GM23338 (cell line): Measurements from ENCODE around the gene CDKL4. TPM values are rescaled to one million over a fixed set of nuclear protein-coding genes. Genes with fewer than 3 reads are reported as not detected.

ENCODE experiments used
- ATAC-seq: fragments of 200-7000 bp; cut with Tn5 transposase; 3 replicates; pipeline ENCODE4 v1.9.1; 2020
- DNase-seq: peaks from one replicate; pipeline ENCODE4 v3.0.0-alpha.2; 2015; ENCODE audit warnings: low spot score
- H2AFZ ChIP-seq: fragments of 200-600 bp; sonication (generic); 2 replicates; pipeline ENCODE4 v1.8.0; 2016; ENCODE audit warnings: antibody characterized with exemption, mild to moderate bottlenecking, moderate library complexity
- H3F3A ChIP-seq: fragments of 200-600 bp; sonication (generic); replicated peaks from 2 replicates; pipeline ENCODE4 v1.8.0; 2017; ENCODE audit warnings: antibody characterized with exemption, mixed run types, low read depth
- H3K27ac ChIP-seq: fragments of 200-600 bp; sonication (generic); 2 replicates; pipeline ENCODE4 v1.6.1; 2016; ENCODE audit warnings: low read depth
- H3K27me3 ChIP-seq: fragments of 200-600 bp; sonication (generic); 2 replicates; pipeline ENCODE4 v1.8.0; 2016; ENCODE audit warnings: mild to moderate bottlenecking, mixed run types, moderate library complexity; ENCODE audit not compliant: insufficient read depth
- H3K36me3 ChIP-seq: fragments of 200-600 bp; sonication (generic); 2 replicates; pipeline ENCODE4 v1.8.0; 2016; ENCODE audit warnings: mild to moderate bottlenecking; ENCODE audit not compliant: insufficient read depth
- H3K4me1 ChIP-seq: fragments of 200-600 bp; sonication (generic); 2 replicates; pipeline ENCODE4 v1.8.0; 2016; ENCODE audit warnings: mild to moderate bottlenecking, moderate library complexity; ENCODE audit not compliant: insufficient read depth
- H3K4me2 ChIP-seq: fragments of 200-600 bp; sonication (generic); 2 replicates; pipeline ENCODE4 v1.7.1; 2017; ENCODE audit warnings: mixed run types
- H3K4me3 ChIP-seq: fragments of 200-600 bp; sonication (generic); 2 replicates; pipeline ENCODE4 v1.6.1; 2016; ENCODE audit warnings: mixed run types
- H3K79me2 ChIP-seq: fragments of 200-600 bp; sonication (generic); replicated peaks from 2 replicates; pipeline ENCODE4 v1.8.0; 2017; ENCODE audit warnings: mild to moderate bottlenecking; ENCODE audit not compliant: insufficient read depth
- H3K9me2 ChIP-seq: fragments of 200-600 bp; sonication (generic); 2 replicates; pipeline ENCODE4 v1.8.0; 2017; ENCODE audit not compliant: insufficient read depth
- H4K20me1 ChIP-seq: fragments of 200-600 bp; sonication (generic); replicated peaks from 2 replicates; pipeline ENCODE4 v1.8.0; 2017; ENCODE audit warnings: mild to moderate bottlenecking; ENCODE audit not compliant: insufficient read depth
- H3K27ac Mint-ChIP-seq: 2 replicates; pipeline ENCODE4 v1.8.0; 2020; ENCODE audit warnings: inconsistent platforms, mild to moderate bottlenecking, moderate library complexity, mixed read lengths
- H3K27me3 Mint-ChIP-seq: 3 replicates; pipeline ENCODE4 v1.8.0; 2022; ENCODE audit warnings: low read depth, mild to moderate bottlenecking, moderate library complexity, mixed read lengths, inconsistent platforms; ENCODE audit not compliant: insufficient read depth, poor library complexity
- H3K36me3 Mint-ChIP-seq: 3 replicates; pipeline ENCODE4 v1.8.0; 2021; ENCODE audit warnings: low read depth, mild to moderate bottlenecking, inconsistent platforms, moderate library complexity, mixed read lengths
- H3K4me1 Mint-ChIP-seq: 3 replicates; pipeline ENCODE4 v1.8.0; 2020; ENCODE audit warnings: mild to moderate bottlenecking, inconsistent platforms, mixed read lengths
- H3K4me3 Mint-ChIP-seq: 3 replicates; pipeline ENCODE4 v1.8.0; 2021; ENCODE audit warnings: moderate library complexity, mild to moderate bottlenecking, inconsistent platforms, mixed read lengths
- H3K9me3 Mint-ChIP-seq: 3 replicates; pipeline ENCODE4 v1.8.0; 2020; ENCODE audit warnings: moderate library complexity, mild to moderate bottlenecking, inconsistent platforms, mixed read lengths
- CREB1 ChIP-seq: fragments of 250-450 bp; sonication (Bioruptor Pico); IDR thresholded peaks from 2 replicates; pipeline ENCODE4 v1.5.0; 2020; ENCODE audit warnings: low read depth, mild to moderate bottlenecking, moderate library complexity
- EZH2 ChIP-seq: fragments of 200-600 bp; sonication (generic); IDR thresholded peaks from one replicate; pipeline ENCODE4 v1.8.0; 2017; ENCODE audit warnings: antibody characterized with exemption, mild to moderate bottlenecking, low read depth; ENCODE audit not compliant: unreplicated experiment
- EZH2phosphoT487 ChIP-seq: fragments of 200-600 bp; sonication (generic); IDR thresholded peaks from one replicate; pipeline ENCODE4 v1.8.1; 2018; ENCODE audit warnings: antibody characterized with exemption; ENCODE audit not compliant: unreplicated experiment
- JUNB ChIP-seq: IDR thresholded peaks from one replicate; pipeline ENCODE4 v1.6.1; 2016; ENCODE audit warnings: antibody characterized with exemption; ENCODE audit not compliant: unreplicated experiment
- NANOG ChIP-seq: IDR thresholded peaks from 2 replicates; pipeline ENCODE4 v1.6.1; 2016; ENCODE audit warnings: antibody characterized with exemption, borderline replicate concordance
- POLR2AphosphoS5 ChIP-seq: IDR thresholded peaks from 2 replicates; pipeline ENCODE4 v1.6.1; 2016; ENCODE audit warnings: antibody characterized with exemption, low read depth
- STAT1 ChIP-seq: IDR thresholded peaks from one replicate; pipeline ENCODE4 v1.6.1; 2016; ENCODE audit warnings: antibody characterized with exemption; ENCODE audit not compliant: unreplicated experiment
- ZNF114 ChIP-seq: fragments of 250-450 bp; sonication (Bioruptor Pico); IDR thresholded peaks from 2 replicates; pipeline ENCODE4 v1.5.0; 2020; ENCODE audit warnings: mild to moderate bottlenecking, moderate library complexity
- polyA plus RNA-seq: library from polyadenylated mRNA; unstranded; fragments of >200 nt; fragmentation: Nextera tagmentation; extraction: Ambion mirVana; gene quantifications from 2 replicates; pipeline ENCODE4 v1.2.1, GENCODE V29; 2016
- total RNA-seq: library from RNA; depleted of rRNA; stranded (reverse); fragments of >200 nt; shearing (Covaris generic); gene quantifications from 2 replicates; pipeline ENCODE4 v1.2.3, GENCODE V29; 2014
- TF ChIP-seq, protein P1 (sequence below): IDR thresholded peaks from one replicate; pipeline ENCODE4 v1.6.1; 2018; ENCODE audit warnings: antibody characterized with exemption; ENCODE audit not compliant: unreplicated experiment
- TF ChIP-seq, protein P2 (sequence below): IDR thresholded peaks from 2 replicates; pipeline ENCODE4 v1.6.1; 2016; ENCODE audit warnings: antibody characterized with exemption
- TF ChIP-seq, protein P3 (sequence below), 2 experiments: fragments of 200-600 bp in 1 of 2; sonication (generic) in 1 of 2; conservative IDR thresholded peaks; 2 replicates each; pipeline versions ENCODE4 v1.5.1 to v1.6.1; 2016 to 2017; ENCODE audit warnings: antibody characterized with exemption in 2 of 2, low read depth in 2 of 2, mild to moderate bottlenecking in 2 of 2, moderate library complexity in 1 of 2

The CDKL4 gene
- total and polyA plus RNA-seq, 2 experiments from 2014 or later = 0.24 TPM; not detected in 1

DNA sequence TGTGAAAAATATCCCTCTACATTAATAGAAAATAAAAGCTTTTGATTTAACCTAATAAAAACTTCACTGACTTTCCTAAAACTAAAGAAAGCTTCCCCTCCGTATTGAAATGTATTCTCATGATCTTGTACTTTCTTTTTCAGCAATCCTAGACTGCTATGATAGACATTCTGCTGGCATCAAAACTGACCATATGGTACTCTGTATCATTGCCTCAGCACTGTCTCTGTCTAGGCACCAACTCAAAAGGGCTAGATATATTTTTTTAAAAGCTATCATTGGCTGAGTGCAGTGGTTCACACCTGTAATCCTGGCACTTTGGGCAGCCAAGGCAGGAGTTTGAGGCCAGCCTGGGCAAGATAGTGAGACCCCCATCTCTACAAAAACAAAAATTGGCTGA lies 32.9 kb downstream of the CDKL4 start (continued):
- TF ChIP-seq, protein P1, sequence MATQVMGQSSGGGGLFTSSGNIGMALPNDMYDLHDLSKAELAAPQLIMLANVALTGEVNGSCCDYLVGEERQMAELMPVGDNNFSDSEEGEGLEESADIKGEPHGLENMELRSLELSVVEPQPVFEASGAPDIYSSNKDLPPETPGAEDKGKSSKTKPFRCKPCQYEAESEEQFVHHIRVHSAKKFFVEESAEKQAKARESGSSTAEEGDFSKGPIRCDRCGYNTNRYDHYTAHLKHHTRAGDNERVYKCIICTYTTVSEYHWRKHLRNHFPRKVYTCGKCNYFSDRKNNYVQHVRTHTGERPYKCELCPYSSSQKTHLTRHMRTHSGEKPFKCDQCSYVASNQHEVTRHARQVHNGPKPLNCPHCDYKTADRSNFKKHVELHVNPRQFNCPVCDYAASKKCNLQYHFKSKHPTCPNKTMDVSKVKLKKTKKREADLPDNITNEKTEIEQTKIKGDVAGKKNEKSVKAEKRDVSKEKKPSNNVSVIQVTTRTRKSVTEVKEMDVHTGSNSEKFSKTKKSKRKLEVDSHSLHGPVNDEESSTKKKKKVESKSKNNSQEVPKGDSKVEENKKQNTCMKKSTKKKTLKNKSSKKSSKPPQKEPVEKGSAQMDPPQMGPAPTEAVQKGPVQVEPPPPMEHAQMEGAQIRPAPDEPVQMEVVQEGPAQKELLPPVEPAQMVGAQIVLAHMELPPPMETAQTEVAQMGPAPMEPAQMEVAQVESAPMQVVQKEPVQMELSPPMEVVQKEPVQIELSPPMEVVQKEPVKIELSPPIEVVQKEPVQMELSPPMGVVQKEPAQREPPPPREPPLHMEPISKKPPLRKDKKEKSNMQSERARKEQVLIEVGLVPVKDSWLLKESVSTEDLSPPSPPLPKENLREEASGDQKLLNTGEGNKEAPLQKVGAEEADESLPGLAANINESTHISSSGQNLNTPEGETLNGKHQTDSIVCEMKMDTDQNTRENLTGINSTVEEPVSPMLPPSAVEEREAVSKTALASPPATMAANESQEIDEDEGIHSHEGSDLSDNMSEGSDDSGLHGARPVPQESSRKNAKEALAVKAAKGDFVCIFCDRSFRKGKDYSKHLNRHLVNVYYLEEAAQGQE = no peak
- no peak for TF ChIP-seq NANOG
- TF ChIP-seq POLR2AphosphoS5 = no peak
- TF ChIP-seq JUNB = no peak
- TF ChIP-seq, protein P2, sequence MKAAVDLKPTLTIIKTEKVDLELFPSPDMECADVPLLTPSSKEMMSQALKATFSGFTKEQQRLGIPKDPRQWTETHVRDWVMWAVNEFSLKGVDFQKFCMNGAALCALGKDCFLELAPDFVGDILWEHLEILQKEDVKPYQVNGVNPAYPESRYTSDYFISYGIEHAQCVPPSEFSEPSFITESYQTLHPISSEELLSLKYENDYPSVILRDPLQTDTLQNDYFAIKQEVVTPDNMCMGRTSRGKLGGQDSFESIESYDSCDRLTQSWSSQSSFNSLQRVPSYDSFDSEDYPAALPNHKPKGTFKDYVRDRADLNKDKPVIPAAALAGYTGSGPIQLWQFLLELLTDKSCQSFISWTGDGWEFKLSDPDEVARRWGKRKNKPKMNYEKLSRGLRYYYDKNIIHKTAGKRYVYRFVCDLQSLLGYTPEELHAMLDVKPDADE = no peak
- no peak for TF ChIP-seq ZNF114
- TF ChIP-seq EZH2phosphoT487 = no peak
- no peak for TF ChIP-seq CREB1 (CRISPR knock-in tag)
- TF ChIP-seq, protein P3, sequence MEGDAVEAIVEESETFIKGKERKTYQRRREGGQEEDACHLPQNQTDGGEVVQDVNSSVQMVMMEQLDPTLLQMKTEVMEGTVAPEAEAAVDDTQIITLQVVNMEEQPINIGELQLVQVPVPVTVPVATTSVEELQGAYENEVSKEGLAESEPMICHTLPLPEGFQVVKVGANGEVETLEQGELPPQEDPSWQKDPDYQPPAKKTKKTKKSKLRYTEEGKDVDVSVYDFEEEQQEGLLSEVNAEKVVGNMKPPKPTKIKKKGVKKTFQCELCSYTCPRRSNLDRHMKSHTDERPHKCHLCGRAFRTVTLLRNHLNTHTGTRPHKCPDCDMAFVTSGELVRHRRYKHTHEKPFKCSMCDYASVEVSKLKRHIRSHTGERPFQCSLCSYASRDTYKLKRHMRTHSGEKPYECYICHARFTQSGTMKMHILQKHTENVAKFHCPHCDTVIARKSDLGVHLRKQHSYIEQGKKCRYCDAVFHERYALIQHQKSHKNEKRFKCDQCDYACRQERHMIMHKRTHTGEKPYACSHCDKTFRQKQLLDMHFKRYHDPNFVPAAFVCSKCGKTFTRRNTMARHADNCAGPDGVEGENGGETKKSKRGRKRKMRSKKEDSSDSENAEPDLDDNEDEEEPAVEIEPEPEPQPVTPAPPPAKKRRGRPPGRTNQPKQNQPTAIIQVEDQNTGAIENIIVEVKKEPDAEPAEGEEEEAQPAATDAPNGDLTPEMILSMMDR (conservative IDR thresholded peaks at IDR 0.05; ENCODE audit: low read depth in 2 of 2) = no peak
- no peak for TF ChIP-seq EZH2
- no peak for TF ChIP-seq STAT1

DNA sequence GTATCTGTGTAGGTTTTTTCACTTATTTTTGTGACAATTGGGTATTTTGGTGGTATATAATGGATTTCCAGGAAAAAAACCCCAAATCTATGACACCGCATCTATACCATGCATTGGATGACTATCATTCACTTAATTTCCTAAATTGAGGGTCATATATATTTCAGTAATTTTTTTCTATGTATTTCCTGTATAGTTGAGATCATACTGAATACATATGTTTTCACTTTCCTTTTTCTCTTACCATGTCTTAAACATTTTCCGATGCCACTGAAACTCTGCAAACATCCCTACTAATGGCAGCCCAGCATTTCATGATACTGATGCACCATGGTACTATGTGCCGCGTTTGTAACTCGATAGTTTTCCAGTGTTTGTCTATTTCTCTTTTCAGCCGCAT lies 40.4 kb downstream of the CDKL4 start:
- Histone ChIP-seq H3K9me2 (no peaks in the 10 kb centered on the region), H2AFZ (peak overlapping the region; percentile 78; the same call in 1 of the 2 replicates)
- H3K27ac Mint-ChIP-seq = peak overlapping the region; percentile 31; the same call in 1 of the 2 replicates

More for the DNA sequence above, 40.4 kb downstream of the CDKL4 start:
- H3K27me3 ChIP-seq = no peaks in the 10 kb centered on the region
- Mint-ChIP-seq H3K4me3 (no peak overlapping the region), H3K36me3 (peaks cover 11% of the 10 kb centered on the region; the same call in 2 of the 3 replicates), H3K4me1 (peaks cover 17% of the 10 kb centered on the region), H3K9me3 (peaks cover 9% of the 10 kb centered on the region), H3K27me3 (peaks cover 1% of the 10 kb centered on the region)
- DNase-seq (no peak), ATAC-seq (no peak)
- H3K36me3 ChIP-seq = no peaks in the 10 kb centered on the region
- no peak overlapping the region for H3K4me2 ChIP-seq
- H3F3A ChIP-seq = no peaks in the 10 kb centered on the region; the same call in 1 of the 2 replicates
- no peaks in the 10 kb centered on the region for H3K79me2 ChIP-seq
- no peak overlapping the region for H3K27ac ChIP-seq
- H3K4me1 ChIP-seq = peaks cover 9% of the 10 kb centered on the region
- no peaks in the 10 kb centered on the region for H4K20me1 ChIP-seq
- no peak for TF ChIP-seq POLR2AphosphoS5
- TF ChIP-seq CREB1 (CRISPR knock-in tag) = no peak
- H3K4me3 ChIP-seq = no peak overlapping the region
